Transverse colon (tissue), 4 donors: ENCODE data around the gene ECHDC1. TPM values are rescaled to one million over a fixed set of nuclear protein-coding genes. Genes with fewer than 3 reads are reported as not detected.

ENCODE experiments used
- DNase-seq: peaks from one replicate; pipeline ENCODE4 v3.0.0-alpha.2; 2019
- H3K27ac ChIP-seq, 4 donors: fragments of 200-600 bp; sonication (generic); 2 replicates each; pipeline ENCODE4 v1.5.1; 2016 to 2018; ENCODE audit warnings: inconsistent platforms in 4 of 4
- H3K27me3 ChIP-seq: fragments of 200-600 bp; sonication (generic); 2 replicates; pipeline ENCODE4 v1.5.1; 2017; ENCODE audit warnings: inconsistent platforms
- H3K36me3 ChIP-seq, 4 donors: fragments of 200-600 bp; sonication (generic); 2 replicates each; pipeline ENCODE4 v1.5.1; 2017 to 2019; ENCODE audit warnings: inconsistent platforms in 4 of 4
- H3K4me1 ChIP-seq, 4 donors: fragments of 200-600 bp; sonication (generic); 2 replicates each; pipeline ENCODE4 v1.5.1; 2017 to 2020; ENCODE audit warnings: inconsistent platforms in 4 of 4
- H3K4me3 ChIP-seq, 4 donors: fragments of 200-600 bp; sonication (generic); 1 replicate in 1 of 4; 2 replicates in 3 of 4; pipeline versions ENCODE4 v1.5.1 to v1.6.1; 2017 to 2019; ENCODE audit warnings: inconsistent platforms in 4 of 4
- H3K9me3 ChIP-seq, 2 donors: fragments of 200-600 bp; sonication (generic); 2 replicates each; pipeline ENCODE4 v1.5.1; 2017 to 2019; ENCODE audit warnings: inconsistent platforms in 2 of 2
- EP300 ChIP-seq: sonication (generic); formaldehyde crosslinking; IDR thresholded peaks from one replicate; pipeline ENCODE4 v1.6.1; 2017; ENCODE audit warnings: antibody characterized with exemption, low read depth
- POLR2A ChIP-seq: fragments of 450-650 bp; IDR thresholded peaks from one replicate; pipeline ENCODE4 v1.6.1; 2016; ENCODE audit warnings: antibody characterized with exemption, mild to moderate bottlenecking, moderate library complexity
- POLR2AphosphoS5 ChIP-seq, 3 donors: sonication (generic); formaldehyde crosslinking; IDR thresholded peaks; one replicate each; pipeline ENCODE4 v1.6.1; 2016; ENCODE audit warnings: antibody characterized with exemption in 3 of 3
- WGBS, 2 donors: methylation state at CpG; one replicate each; pipeline ENCODE4 v1.1.5; 2018; ENCODE audit warnings: low coverage in 1 of 2; 5-methylcytosine and 5-hydroxymethylcytosine counted together
- in situ Hi-C, 4 donors: fragments of 200-750 bp; cut with MboI; loops; one replicate each; pipeline versions ENCODE4 v1.15.0 to v1.15.1; 2017; ENCODE audit warnings: low sequenced_read_pairs in 3 of 4, low pct_ligation_motif_present in 1 of 4, low pct_unique_long_range_greater_than_20kb in 1 of 4
- intact Hi-C: fragments of 100-400 bp; cut with DNase I; formaldehyde crosslinking; loops from one replicate; pipeline ENCODE4 v1.15.1; 2023; ENCODE audit warnings: low total_unique reads
- total RNA-seq, 4 donors: library from RNA; depleted of rRNA; stranded (reverse); fragments of >200 nt; gene quantifications; one replicate each; pipeline ENCODE4 v1.1.0, GENCODE V29; 2016
- TF ChIP-seq, protein P1 (sequence below), 5 experiments: fragments of 200-600 bp in 3 of 5; fragments of 450-650 bp in 2 of 5; sonication (generic) in 3 of 5; IDR thresholded peaks; 1 replicate in 2 of 5; 2 replicates in 3 of 5; pipeline ENCODE4 v1.5.1; 2016 to 2017; ENCODE audit warnings: antibody characterized with exemption in 5 of 5, inconsistent platforms in 3 of 5, mild to moderate bottlenecking in 2 of 5, moderate library complexity in 1 of 5

Gene ECHDC1
- total RNA-seq, 4 donors from 2014 or later = 13.1 to 77.8 (median 59.6) TPM

DNA sequence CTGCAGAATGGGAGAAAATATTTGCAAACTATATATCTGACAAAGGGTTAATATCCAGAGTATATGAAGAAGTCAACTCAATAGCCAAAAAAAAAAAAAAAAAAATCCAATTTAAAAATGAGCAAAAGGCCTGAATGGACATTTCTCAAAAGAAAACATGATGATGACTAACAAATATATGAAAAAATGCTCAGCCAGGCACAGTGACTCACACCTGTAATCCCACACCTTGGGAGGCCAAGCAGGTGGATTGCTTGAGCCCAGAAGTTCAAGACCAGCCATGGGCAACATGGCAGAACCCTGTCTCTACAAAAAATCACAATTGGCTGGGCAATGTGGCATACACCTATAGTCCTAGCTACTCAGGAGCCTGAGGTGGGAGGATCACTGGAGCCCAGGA is 2.1 kb upstream of the ECHDC1 start:
- Histone ChIP-seq H3K36me3 (no peaks in the 10 kb centered on the region), H3K27me3 (no peaks in the 10 kb centered on the region), H3K4me3 (no peak overlapping the region), H3K9me3 (no peaks in the 10 kb centered on the region), H3K27ac (no peak overlapping the region), H3K4me1 (peaks cover 6 to 32% (median 26%) of the 10 kb centered on the region in 4 donors)
- no peak for TF ChIP-seq POLR2AphosphoS5 (IDR thresholded peaks at IDR 0.05)
- TF ChIP-seq, protein P1, sequence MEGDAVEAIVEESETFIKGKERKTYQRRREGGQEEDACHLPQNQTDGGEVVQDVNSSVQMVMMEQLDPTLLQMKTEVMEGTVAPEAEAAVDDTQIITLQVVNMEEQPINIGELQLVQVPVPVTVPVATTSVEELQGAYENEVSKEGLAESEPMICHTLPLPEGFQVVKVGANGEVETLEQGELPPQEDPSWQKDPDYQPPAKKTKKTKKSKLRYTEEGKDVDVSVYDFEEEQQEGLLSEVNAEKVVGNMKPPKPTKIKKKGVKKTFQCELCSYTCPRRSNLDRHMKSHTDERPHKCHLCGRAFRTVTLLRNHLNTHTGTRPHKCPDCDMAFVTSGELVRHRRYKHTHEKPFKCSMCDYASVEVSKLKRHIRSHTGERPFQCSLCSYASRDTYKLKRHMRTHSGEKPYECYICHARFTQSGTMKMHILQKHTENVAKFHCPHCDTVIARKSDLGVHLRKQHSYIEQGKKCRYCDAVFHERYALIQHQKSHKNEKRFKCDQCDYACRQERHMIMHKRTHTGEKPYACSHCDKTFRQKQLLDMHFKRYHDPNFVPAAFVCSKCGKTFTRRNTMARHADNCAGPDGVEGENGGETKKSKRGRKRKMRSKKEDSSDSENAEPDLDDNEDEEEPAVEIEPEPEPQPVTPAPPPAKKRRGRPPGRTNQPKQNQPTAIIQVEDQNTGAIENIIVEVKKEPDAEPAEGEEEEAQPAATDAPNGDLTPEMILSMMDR (IDR thresholded peaks at IDR 0.05) = no peak
- no peak for DNase-seq
- intact Hi-C loops (no loop called here), in situ Hi-C loops (no loop called here)

DNA sequence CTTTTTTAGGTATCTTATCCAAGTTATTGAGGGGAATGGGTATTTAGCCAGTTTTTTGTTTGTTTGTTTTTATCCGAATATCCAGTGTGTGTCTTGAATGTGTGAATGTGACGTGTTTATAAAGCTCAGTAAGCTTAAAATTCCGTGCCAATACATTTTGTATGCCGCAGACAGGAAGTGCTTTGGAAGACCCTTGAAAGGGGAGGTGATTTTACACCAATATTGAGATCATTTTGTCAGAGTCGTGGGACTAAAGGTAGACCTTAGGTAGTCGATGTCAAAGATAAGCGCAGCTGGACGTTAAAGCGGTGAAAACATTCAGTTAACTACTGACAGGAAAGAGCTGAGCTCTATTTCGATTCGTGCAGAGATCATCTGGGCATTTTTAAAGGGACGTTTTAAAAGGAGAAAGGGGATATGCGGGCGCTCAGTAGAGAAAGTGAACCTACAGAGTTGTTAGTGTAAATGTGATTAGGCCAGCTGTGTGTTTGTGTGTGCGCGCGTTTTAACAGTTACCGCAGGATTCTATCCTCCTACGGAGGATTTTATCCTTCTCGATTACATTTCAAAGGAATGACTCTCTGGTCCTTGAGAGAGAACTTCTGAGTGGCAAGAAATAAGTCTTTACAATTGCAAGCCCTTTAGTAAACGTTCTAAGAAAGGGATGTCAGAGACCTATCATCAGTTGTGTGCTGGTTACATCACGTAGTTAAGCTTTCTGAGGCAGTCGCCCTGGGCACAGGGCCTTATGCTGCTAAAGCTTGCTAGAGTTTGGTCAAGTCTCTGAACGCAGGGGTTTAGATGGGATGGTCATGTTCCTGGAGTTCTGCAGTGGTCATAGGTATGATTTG is 625 bp upstream of the ECHDC1 start:
- Histone ChIP-seq H3K36me3 (no peaks in the 10 kb centered on the region), H3K27me3 (no peaks in the 10 kb centered on the region), H3K27ac (peak overlapping the region; percentile 83 to 92 (median 88)), H3K9me3 (no peaks in the 10 kb centered on the region), H3K4me1 (peaks cover 6 to 40% (median 35%) of the 10 kb centered on the region in 4 donors), H3K4me3 (peak overlapping the region; percentile 66 to 91 (median 70))
- 6 to 11% methylated on average over 14 to 24 of the region's 24 CpGs for WGBS, 2 donors
- DNase-seq = no peak
- TF ChIP-seq, protein P1 (IDR thresholded peaks at IDR 0.05) = no peak
- TF ChIP-seq POLR2AphosphoS5 (IDR thresholded peaks at IDR 0.05) (no peak), EP300 (no peak), POLR2A (no peak)
- intact Hi-C loops (no loop called here), in situ Hi-C loops (no loop called here)

DNA sequence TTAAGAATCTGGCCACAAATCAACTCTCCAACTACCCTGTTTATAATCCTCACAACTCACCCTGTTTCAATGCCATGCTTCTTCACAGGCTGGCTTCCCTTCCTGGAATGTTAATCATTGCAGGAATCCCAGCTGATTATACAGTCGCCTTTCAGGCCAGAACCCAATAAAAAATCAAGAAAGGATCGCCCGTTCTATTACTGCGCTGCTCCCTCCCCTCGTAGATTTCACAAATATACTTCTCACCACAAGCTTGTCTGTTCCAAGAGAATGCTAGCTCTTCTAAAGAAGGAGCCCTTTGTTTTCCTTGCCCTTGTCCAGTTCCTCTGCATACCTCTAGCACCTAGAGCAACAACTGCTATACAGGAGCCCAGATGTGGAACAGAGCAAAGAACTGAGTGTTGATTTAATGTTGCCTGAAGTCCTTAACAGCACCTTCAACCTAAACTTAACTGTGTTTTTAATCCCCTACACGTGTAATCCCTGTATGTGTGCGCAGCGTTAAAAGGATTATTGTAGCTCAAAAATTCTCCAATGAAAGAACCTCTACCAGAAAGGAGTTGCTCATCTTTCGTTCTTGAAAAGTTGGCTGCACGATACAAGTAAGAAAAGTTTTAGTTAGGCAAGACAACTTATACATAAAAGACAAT is 988 bp downstream of the ECHDC1 start:
- no peaks in the 10 kb centered on the region for H3K27me3 ChIP-seq
- DNase-seq = peak; percentile 38
- in situ Hi-C loops = no loop called here
- no peaks in the 10 kb centered on the region for H3K36me3 ChIP-seq
- peaks cover 6 to 52% (median 37%) of the 10 kb centered on the region in 4 donors for H3K4me1 ChIP-seq
- TF ChIP-seq POLR2A (no peak), POLR2AphosphoS5 (IDR thresholded peaks at IDR 0.05) (peak in 2 of 3 donors; percentile 26 to 35), EP300 (no peak)
- TF ChIP-seq, protein P1 (IDR thresholded peaks at IDR 0.05) = no peak
- WGBS, 2 donors = 9 to 11% methylated on average over 10 of the region's 10 CpGs
- peak overlapping the region; percentile 83 to 92 (median 88) for H3K27ac ChIP-seq
- peak overlapping the region; percentile 66 to 91 (median 70) for H3K4me3 ChIP-seq
- H3K9me3 ChIP-seq = no peaks in the 10 kb centered on the region
- intact Hi-C loops = no loop called here

DNA sequence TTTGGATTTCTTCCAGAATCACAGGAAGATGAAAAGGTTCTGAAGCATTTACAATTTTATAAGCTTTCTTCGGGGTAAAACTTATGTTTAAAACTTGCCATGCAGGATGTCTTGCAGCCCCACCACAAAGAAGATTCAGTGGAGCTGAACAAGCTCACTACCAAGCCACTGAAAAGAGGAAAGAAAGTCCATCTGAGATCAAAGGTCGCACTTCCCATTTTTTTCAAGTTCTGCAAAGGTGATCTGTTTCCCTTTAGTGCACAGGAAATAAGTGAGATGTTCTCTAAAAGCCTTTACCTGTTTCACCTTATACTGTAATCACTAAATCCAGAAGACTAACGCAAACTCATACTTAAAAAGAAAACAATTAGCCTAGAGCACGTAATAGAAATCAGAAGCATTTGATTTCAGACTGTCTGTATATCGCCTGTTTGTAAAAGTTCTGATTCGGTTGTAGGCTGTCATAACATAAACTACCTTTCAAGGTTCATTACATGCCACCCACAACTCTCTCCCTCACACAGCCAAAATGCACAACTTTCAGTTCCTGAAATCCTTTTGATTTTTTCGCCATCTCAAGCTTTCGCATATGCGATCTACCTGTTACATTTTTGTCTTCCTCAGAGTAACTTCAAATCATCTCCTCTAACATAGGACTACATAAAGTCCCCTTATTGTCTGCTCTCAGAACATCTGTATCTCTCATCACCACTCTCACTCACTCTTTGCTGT is 1.8 kb downstream of the ECHDC1 start:
- H3K27ac ChIP-seq = peak overlapping the region; percentile 83 to 92 (median 88)
- peaks cover 6 to 46% (median 37%) of the 10 kb centered on the region in 4 donors for H3K4me1 ChIP-seq
- H3K36me3 ChIP-seq = no peaks in the 10 kb centered on the region
- no peaks in the 10 kb centered on the region for H3K9me3 ChIP-seq
- peak overlapping the region in 3 of 4 donors; percentile 67 to 91 (median 73) for H3K4me3 ChIP-seq
- WGBS, 2 donors = 44 to 52% methylated on average over 9 of the region's 9 CpGs
- DNase-seq = no peak
- H3K27me3 ChIP-seq = no peaks in the 10 kb centered on the region
- intact Hi-C loops (no loop called here), in situ Hi-C loops (no loop called here)
- TF ChIP-seq, protein P1 (IDR thresholded peaks at IDR 0.05) = no peak
- no peak for TF ChIP-seq POLR2AphosphoS5 (IDR thresholded peaks at IDR 0.05)
- TF ChIP-seq EP300 = no peak
- TF ChIP-seq POLR2A = no peak
